K562 (cell line): ENCODE measurements around the gene FAM161B. TPM values are rescaled to one million over a fixed set of nuclear protein-coding genes. Genes with fewer than 3 reads are reported as not detected.

Experiments used
- ATAC-seq: fragments of 200-7000 bp; cut with Tn5 transposase; 3 replicates; pipeline ENCODE4 v1.9.1; 2020; ENCODE audit warnings: moderate library complexity
- BruUV-seq: library from RNA; stranded (reverse); fragments of 400-500 nt; replicated peaks from 2 replicates; lab custom pipeline; 2021; lab: Mats Ljungman, UMichigan
- CTCF ChIA-PET: fragments of 300-600 bp; formaldehyde crosslinking; extraction: SDS; loops from one replicate; lab custom pipeline; 2021; ENCODE audit warnings: low intra/inter-chr PET ratio; lab: Yijun Ruan, JAX
- POLR2A ChIA-PET: fragments of 300-600, 350-650 bp; sonication (Branson Sonifier 250); formaldehyde crosslinking; extraction: SDS; loops from one replicate; lab custom pipeline; 2021; ENCODE audit warnings: antibody characterized with exemption, inconsistent platforms; lab: Yijun Ruan, JAX
- DNase-seq, 4 experiments: peaks; one replicate each; pipeline versions ENCODE4 v3.0.0 to v3.0.0-alpha.2; 2011 to 2018; ENCODE audit warnings: low spot score in 3 of 4, mixed read lengths in 3 of 4; ENCODE audit errors: extremely low read depth in 1 of 4
- FAIRE-seq: peaks from 2 replicates; lab custom pipeline; 2011; peaks lifted over from hg19 to GRCh38; lab: Jason Lieb, UNC
- H2AFZ ChIP-seq: 2 replicates; pipeline ENCODE4 v1.6.0; 2011; ENCODE audit warnings: low read depth, low read length, control low read depth, inconsistent platforms
- H3K27ac ChIP-seq: fragments of 200-600 bp; 3 replicates; pipeline ENCODE4 v1.8.0; 2011; ENCODE audit warnings: low read depth, mild to moderate bottlenecking, control low read depth, inconsistent platforms, low read length, moderate library complexity, mixed read lengths; ENCODE audit errors: extremely low read depth
- H3K27me3 ChIP-seq, 2 experiments: fragments of 300-600 bp in 1 of 2; 2 replicates in 1 of 2; 3 replicates in 1 of 2; pipeline versions ENCODE4 v1.6.0 to v1.8.0; 2011; ENCODE audit warnings: inconsistent platforms in 2 of 2, low read length in 2 of 2, mild to moderate bottlenecking in 1 of 2, mixed read lengths in 1 of 2, moderate library complexity in 1 of 2; ENCODE audit not compliant: control insufficient read depth in 2 of 2, insufficient read depth in 2 of 2
- H3K36me3 ChIP-seq: fragments of 300-600 bp; 3 replicates; pipeline ENCODE4 v1.8.0; 2011; ENCODE audit warnings: mild to moderate bottlenecking, low read length, inconsistent platforms; ENCODE audit not compliant: control insufficient read depth, insufficient read depth
- H3K4me1 ChIP-seq, 2 experiments: fragments of 200-600 bp in 1 of 2; replicated peaks in 1 of 2; 2 replicates in 1 of 2; 3 replicates in 1 of 2; pipeline versions ENCODE4 v1.5.1 to v1.8.0; 2011; ENCODE audit warnings: inconsistent platforms in 2 of 2, low read length in 2 of 2, mild to moderate bottlenecking in 1 of 2, mixed read lengths in 1 of 2, moderate library complexity in 1 of 2; ENCODE audit not compliant: control insufficient read depth in 2 of 2, insufficient read depth in 2 of 2
- H3K4me2 ChIP-seq: 2 replicates; pipeline ENCODE4 v1.6.1; 2011; ENCODE audit warnings: low read length, control low read depth, inconsistent platforms, mixed read lengths; ENCODE audit not compliant: insufficient read depth
- H3K4me3 ChIP-seq: fragments of 200-600 bp; sonication (generic), shearing (Covaris generic); 2 replicates; pipeline ENCODE4 v1.5.1; 2016; ENCODE audit warnings: control low read depth, inconsistent platforms
- H3K79me2 ChIP-seq: fragments of 200-600 bp; 3 replicates; pipeline ENCODE4 v1.8.0; 2011; ENCODE audit warnings: low read length, inconsistent platforms; ENCODE audit not compliant: control insufficient read depth, insufficient read depth
- H3K9ac ChIP-seq, 2 experiments: 2 replicates each; pipeline versions ENCODE4 v1.6.0 to v1.6.1; 2011; ENCODE audit warnings: low read depth in 2 of 2, low read length in 2 of 2, control low read depth in 1 of 2, inconsistent platforms in 1 of 2, mild to moderate bottlenecking in 1 of 2, mixed read lengths in 1 of 2; ENCODE audit not compliant: insufficient read depth in 1 of 2
- H3K9me1 ChIP-seq: one replicate; pipeline ENCODE4 v1.6.0; 2011; ENCODE audit warnings: inconsistent platforms, mild to moderate bottlenecking, low read length, moderate library complexity; ENCODE audit not compliant: control insufficient read depth, insufficient read depth
- H3K9me3 ChIP-seq: replicated peaks from 2 replicates; pipeline ENCODE4 v1.5.1; 2011; ENCODE audit warnings: low read depth, low read length, inconsistent platforms; ENCODE audit not compliant: control insufficient read depth, insufficient read depth
- H4K20me1 ChIP-seq: replicated peaks from 2 replicates; pipeline ENCODE4 v1.6.1; 2011; ENCODE audit warnings: low read length, inconsistent platforms, mixed read lengths; ENCODE audit not compliant: control insufficient read depth, insufficient read depth
- AFF1 ChIP-seq, 2 experiments: fragments of 450-650 bp; IDR thresholded peaks; 2 replicates each; pipeline ENCODE4 v1.6.1; 2018; ENCODE audit warnings: mild to moderate bottlenecking in 2 of 2, low read depth in 1 of 2; ENCODE audit not compliant: partially characterized antibody in 2 of 2
- ARID2 ChIP-seq: fragments of 450-650 bp; IDR thresholded peaks from 2 replicates; pipeline ENCODE4 v1.6.1; 2017; ENCODE audit warnings: antibody characterized with exemption, mild to moderate bottlenecking
- BCL6 ChIP-seq: fragments of 250-450 bp; sonication (Bioruptor Pico); IDR thresholded peaks from 2 replicates; pipeline ENCODE4 v1.4.0; 2020
- E2F6 ChIP-seq, 2 experiments: IDR thresholded peaks; 2 replicates each; pipeline ENCODE4 v1.6.1; 2011; ENCODE audit warnings: borderline replicate concordance in 1 of 2, control low read depth in 1 of 2, low read depth in 1 of 2, low read length in 1 of 2, mild to moderate bottlenecking in 1 of 2, mixed read lengths in 1 of 2, moderate library complexity in 1 of 2; ENCODE audit not compliant: insufficient read depth in 1 of 2, insufficient read length in 1 of 2, poor library complexity in 1 of 2, severe bottlenecking in 1 of 2; ENCODE audit errors: extremely low read depth in 1 of 2
- FOXA3 ChIP-seq, 2 experiments: fragments of 450-650 bp in 1 of 2; sonication (generic) in 1 of 2; formaldehyde crosslinking; IDR thresholded peaks in 1 of 2; conservative IDR thresholded peaks in 1 of 2; 2 replicates each; pipeline versions ENCODE4 v1.4.0 to v1.8.0; 2020 to 2022; ENCODE audit warnings: mild to moderate bottlenecking in 2 of 2, missing genetic modification reagents in 1 of 2
- GABPA ChIP-seq: fragments of 200-800 bp; sonication (Bioruptor generic); conservative IDR thresholded peaks from 2 replicates; pipeline ENCODE4 v1.6.1; 2016; ENCODE audit warnings: low read depth, missing genetic modification characterization, missing compliant biosample characterization
- LCOR ChIP-seq: sonication (generic); formaldehyde crosslinking; IDR thresholded peaks from 2 replicates; pipeline ENCODE4 v1.8.0; 2022; ENCODE audit warnings: mild to moderate bottlenecking, missing genetic modification reagents
- MAFK ChIP-seq: IDR thresholded peaks from 2 replicates; pipeline ENCODE4 v1.6.1; 2011; ENCODE audit warnings: low read length, improper control_type of control experiment
- NFE2L1 ChIP-seq: fragments of 450-650 bp; IDR thresholded peaks from 2 replicates; pipeline ENCODE4 v1.6.1; 2016; ENCODE audit warnings: missing genetic modification characterization, low read depth, mild to moderate bottlenecking, missing compliant biosample characterization, moderate library complexity, borderline replicate concordance
- NUFIP1 ChIP-seq: fragments of 450-650 bp; IDR thresholded peaks from 2 replicates; pipeline ENCODE4 v1.6.1; 2018; ENCODE audit not compliant: partially characterized antibody
- POLR2H ChIP-seq: IDR thresholded peaks from 2 replicates; pipeline ENCODE4 v1.6.1; 2016; ENCODE audit warnings: missing genetic modification characterization, low read depth, mild to moderate bottlenecking, control low read depth, missing compliant biosample characterization, moderate library complexity
- RBFOX2 ChIP-seq: fragments of 200-400 bp; formaldehyde crosslinking; IDR thresholded peaks from 2 replicates; pipeline ENCODE4 v1.6.1; 2017; ENCODE audit warnings: low read depth, mild to moderate bottlenecking, low read length, moderate library complexity
- RFX1 ChIP-seq: fragments of 450-650 bp; IDR thresholded peaks from 2 replicates; pipeline ENCODE4 v1.6.1; 2016; ENCODE audit warnings: mild to moderate bottlenecking, moderate library complexity
- ZSCAN29 ChIP-seq: fragments of 450-650 bp; IDR thresholded peaks from 2 replicates; pipeline ENCODE4 v1.6.1; 2017
- WGBS: fragments of 100-300 bp; shearing (Covaris generic); methylation state at CpG from one replicate; pipeline ENCODE4 v1.1.6; 2016; ENCODE audit warnings: low coverage, mixed read lengths; ENCODE audit not compliant: insufficient coverage; ENCODE audit errors: missing lambda C conversion rate; 5-methylcytosine and 5-hydroxymethylcytosine counted together
- in situ Hi-C: fragments of 300-500 bp; cut with MboI; formaldehyde crosslinking; loops from 4 replicates; pipeline ENCODE4 v1.15.0; 2018; ENCODE audit warnings: inconsistent platforms, mixed read lengths
- intact Hi-C: fragments of 100-400 bp; cut with micrococcal nuclease; formaldehyde crosslinking; loops from 2 replicates; pipeline ENCODE4 v1.14.2; 2022
- polyA plus RNA-seq, 8 experiments: library from polyadenylated mRNA; depleted of rRNA in 4 of 8; stranded (reverse) in 5 of 8; unstranded in 3 of 8; fragments of >200 nt; fragmentation: Nextera tagmentation in 2 of 8; fragmentation: Illumina TruSeq in 1 of 8; extraction: Ambion mirVana in 2 of 8; extraction: Trizol in 1 of 8; gene quantifications; 2 replicates each; pipeline versions ENCODE4 v1.2.1 to v1.2.3, GENCODE V29; 2011 to 2014; ENCODE audit warnings: inconsistent platforms in 1 of 8, missing spikeins in 1 of 8
- total RNA-seq, 7 experiments: library from RNA; depleted of rRNA in 6 of 7; stranded (reverse); fragments of >200 nt in 6 of 7; fragmentation: Illumina TruSeq in 2 of 7; extraction: Trizol in 2 of 7; gene quantifications; 2 replicates each; pipeline versions ENCODE4 v1.2.1 to v1.2.3, GENCODE V29; 2011 to 2021; ENCODE audit warnings: low replicate concordance in 1 of 7
- TF ChIP-seq, protein P1 (sequence below): sonication (generic); formaldehyde crosslinking; IDR thresholded peaks from 2 replicates; pipeline ENCODE4 v1.8.1; 2022; ENCODE audit warnings: missing genetic modification reagents

The FAM161B gene
- total and polyA plus RNA-seq, 9 of the 15 experiments (the other 6 are each of a cell fraction or from before 2014, with no cell fraction given): 0.15 to 1.3 (median 0.84) TPM

DNA sequence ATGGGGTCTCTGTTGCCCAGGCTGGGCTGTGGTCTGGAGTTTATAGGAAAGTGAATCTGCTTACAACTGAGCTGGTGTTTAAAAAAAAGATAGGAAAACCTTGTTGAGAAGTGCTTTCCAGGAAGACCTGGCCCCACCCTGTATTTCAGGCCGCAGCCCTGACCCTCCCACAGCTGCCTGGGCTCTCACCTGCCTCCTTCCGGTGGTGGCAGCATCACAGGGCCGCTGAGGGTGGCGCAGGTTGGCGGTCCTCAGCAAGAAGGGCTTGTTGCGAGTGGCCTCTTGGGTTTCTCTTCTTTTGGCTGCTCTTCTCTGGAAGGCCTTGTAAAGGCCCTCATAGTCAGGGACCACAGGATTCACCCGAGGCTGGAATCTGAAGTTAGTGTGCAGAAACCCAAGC, 7.7 kb downstream of the FAM161B start (continued):
- no peak for TF ChIP-seq POLR2H (tag)

DNA sequence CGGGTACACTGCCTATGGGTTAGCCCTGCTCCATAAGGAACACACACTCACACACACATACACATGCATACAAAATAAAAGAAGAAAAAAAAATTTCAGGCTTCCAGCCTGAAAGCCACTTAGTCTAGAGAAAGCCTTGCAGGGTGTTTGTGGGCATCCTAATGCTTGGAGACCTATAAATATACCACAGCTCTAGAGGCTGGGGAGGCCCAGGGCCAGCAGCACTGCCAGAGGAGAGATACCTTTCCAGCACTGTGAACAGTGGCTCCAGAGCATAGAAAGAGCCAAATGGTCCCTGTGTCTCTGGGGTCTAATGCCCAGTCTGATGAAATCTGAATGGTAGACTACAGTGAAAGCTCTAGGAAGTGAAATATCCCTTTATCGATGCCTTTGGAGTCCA, 12.9 kb downstream of the FAM161B start:
- Histone ChIP-seq H3K27ac (no peak overlapping the region), H3K4me3 (no peak overlapping the region), H3K79me2 (no peaks in the 10 kb centered on the region), H3K4me1 (peaks cover 0 to 3% of the 10 kb centered on the region in 2 experiments; a peak in 3 of 5 replicates), H3K36me3 (peaks cover 22% of the 10 kb centered on the region), H3K9ac (no peak overlapping the region), H3K9me3 (no peaks in the 10 kb centered on the region), H3K4me2 (no peak overlapping the region), H2AFZ (no peak overlapping the region), H4K20me1 (no peaks in the 10 kb centered on the region), H3K27me3 (no peaks in the 10 kb centered on the region), H3K9me1 (no peaks in the 10 kb centered on the region)
- intact Hi-C loops: no loop called here
- ATAC-seq (no peak), FAIRE-seq (no peak), DNase-seq (no peak)
- CTCF ChIA-PET: no interaction called here
- in situ Hi-C loops: no loop called here
- no peak for TF ChIP-seq GABPA
- no peak for TF ChIP-seq ARID2
- no peak for TF ChIP-seq NUFIP1
- no peak for TF ChIP-seq AFF1 (IDR thresholded peaks at IDR 0.05; ENCODE audit: low read depth in 1 of 2, partially characterized antibody in 2 of 2)
- no peak for TF ChIP-seq MAFK
- TF ChIP-seq FOXA3 (CRISPR knock-in tag; conservative IDR thresholded peaks at IDR 0.05 in 1 of 2, IDR thresholded peaks at IDR 0.05 in 1 of 2): no peak
- TF ChIP-seq BCL6: no peak
- TF ChIP-seq RFX1: no peak
- no peak for TF ChIP-seq RBFOX2
- TF ChIP-seq ZSCAN29: no peak
- TF ChIP-seq E2F6 (IDR thresholded peaks at IDR 0.05; ENCODE audit: borderline replicate concordance in 1 of 2, extremely low read depth in 1 of 2, insufficient read depth in 1 of 2, insufficient read length in 1 of 2, low read depth in 1 of 2, low read length in 1 of 2, poor library complexity in 1 of 2, severe bottlenecking in 1 of 2): no peak
- TF ChIP-seq, protein P1, sequence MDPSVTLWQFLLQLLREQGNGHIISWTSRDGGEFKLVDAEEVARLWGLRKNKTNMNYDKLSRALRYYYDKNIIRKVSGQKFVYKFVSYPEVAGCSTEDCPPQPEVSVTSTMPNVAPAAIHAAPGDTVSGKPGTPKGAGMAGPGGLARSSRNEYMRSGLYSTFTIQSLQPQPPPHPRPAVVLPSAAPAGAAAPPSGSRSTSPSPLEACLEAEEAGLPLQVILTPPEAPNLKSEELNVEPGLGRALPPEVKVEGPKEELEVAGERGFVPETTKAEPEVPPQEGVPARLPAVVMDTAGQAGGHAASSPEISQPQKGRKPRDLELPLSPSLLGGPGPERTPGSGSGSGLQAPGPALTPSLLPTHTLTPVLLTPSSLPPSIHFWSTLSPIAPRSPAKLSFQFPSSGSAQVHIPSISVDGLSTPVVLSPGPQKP (CRISPR knock-in tag): no peak
- TF ChIP-seq LCOR (CRISPR knock-in tag): no peak
- TF ChIP-seq NFE2L1 (tag): no peak
- no TSS peak for BruUV-seq
- 67% methylated on average over 1 of the region's 2 CpGs for WGBS
- POLR2A ChIA-PET: interaction anchor here (0.6 kb wide), 1 partner anchor 749 kb away, joined by 5 read pairs; no protein-coding TSS in a partner anchor
